CD4-positive, alpha-beta T cell treated with Interleukin-17A for 4 hours (primary cell): ENCODE results near the gene TMEM205.
"Not testable (repeated sequence)": the region's sequence is repeated elsewhere in the genome, so short reads cannot be mapped to it uniquely, and the experiment has no call there.

ENCODE experiments used
- DNase-seq: peaks from one replicate; pipeline ENCODE4 v3.0.0-alpha.2; 2020; ENCODE audit warnings: mixed read lengths

TMEM205 gene

DNA sequence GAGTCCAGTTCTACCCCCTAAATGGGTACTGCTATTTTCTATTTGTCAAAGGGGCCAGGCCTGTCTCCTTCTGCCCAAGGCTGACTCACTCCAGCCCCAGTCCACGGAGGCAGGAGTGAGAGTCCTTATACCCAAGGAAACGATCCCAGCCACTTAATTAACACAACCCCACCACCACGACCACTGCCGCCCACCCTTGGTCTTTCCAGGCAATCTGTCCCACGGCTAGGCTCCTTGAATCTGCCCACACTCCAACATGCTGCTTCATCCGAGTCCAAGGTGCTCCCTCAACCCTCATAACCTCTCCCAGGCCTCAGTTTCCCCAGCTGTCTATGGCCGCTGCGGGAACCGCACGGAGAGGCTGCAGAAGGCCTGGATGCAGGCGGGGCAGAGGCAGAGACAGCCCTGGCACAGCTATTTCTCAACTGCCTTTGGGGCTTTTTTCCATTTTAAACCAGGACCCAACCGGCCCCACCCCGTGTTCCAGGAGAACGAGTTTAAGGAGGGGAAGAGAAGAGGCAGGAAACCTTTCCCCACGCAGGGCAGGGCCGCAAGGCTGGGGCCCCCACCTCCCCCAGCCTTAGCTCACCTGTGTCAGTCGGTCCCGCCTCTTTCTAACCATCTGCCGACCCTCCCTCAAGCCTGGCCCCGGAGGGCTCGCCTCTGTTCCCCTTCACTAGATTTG, 7.4 kb downstream of the TMEM205 start:
- no peak for DNase-seq

DNA sequence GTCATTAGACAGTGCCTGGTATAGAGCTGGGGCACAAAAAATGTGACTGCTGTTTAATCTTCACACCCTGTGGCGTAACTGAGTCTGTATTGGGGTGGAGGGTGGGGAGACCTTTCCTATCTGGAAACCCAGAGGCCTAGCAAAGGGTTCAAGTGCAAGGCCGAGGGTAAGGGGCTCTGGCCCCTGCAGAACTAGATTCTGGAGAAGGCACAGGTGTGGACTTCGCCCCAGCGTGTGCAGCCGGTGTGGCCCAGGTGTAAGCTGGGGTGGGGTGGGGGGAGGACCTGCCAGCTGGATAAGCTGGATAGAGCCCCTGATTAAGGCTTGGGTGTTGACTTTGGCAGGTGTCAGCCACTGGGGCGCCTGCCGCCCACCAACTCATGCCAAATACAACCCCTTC, 7.9 kb downstream of the TMEM205 start:
- no peak for DNase-seq

DNA sequence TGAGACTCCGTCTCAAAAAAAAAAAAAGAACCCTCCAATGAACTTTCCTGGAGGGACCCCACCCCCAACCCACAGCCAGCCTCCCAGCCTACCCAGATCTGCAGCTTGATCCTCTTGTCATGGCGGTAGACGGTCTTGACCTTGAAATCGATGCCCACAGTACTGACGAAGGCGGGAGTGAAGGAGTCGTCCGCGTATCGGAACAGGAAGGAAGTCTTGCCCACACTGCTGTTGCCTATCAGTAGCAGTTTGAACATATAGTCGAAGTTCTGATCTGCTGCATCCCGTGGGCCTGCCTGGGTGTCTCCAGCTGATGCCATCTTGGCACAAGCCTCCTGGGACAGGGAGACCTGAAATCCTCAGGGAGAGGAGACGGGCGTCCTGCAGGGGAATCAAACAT, 9.0 kb downstream of the TMEM205 start:
- DNase-seq, result peak; percentile 19

DNA sequence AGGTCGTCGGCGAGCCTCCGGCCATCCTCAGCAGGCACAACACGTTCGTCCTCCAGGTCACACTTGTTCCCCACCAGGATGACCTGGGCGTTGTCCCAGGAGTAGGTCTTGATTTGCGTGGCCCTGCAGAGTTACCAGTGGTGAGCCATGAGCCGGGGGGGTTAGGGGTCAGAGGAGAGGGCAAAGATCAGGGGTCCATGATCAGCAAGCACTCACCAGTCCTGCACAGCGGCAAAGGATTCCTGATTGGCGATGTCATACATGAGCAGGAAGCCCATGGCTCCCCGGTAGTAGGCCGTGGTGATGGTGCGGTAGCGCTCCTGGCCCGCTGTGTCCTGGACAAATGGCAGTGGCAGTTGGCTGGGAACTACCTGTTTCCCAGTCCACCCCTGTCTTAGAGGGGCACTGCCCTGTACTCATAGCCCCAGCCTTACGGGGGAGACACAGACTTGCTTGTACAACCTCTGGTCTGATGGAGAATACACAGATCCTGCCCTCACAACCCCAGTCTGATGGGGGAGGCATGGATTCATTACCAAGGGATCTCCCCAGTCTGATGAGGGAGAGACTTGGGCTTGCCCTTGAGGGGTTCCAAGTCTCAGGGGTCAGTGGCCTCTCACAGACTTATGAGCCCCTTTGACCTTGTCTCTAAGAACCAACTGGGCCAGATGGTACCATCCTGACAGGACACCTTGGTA, 10.5 kb downstream of the TMEM205 start:
- no peak for DNase-seq

DNA sequence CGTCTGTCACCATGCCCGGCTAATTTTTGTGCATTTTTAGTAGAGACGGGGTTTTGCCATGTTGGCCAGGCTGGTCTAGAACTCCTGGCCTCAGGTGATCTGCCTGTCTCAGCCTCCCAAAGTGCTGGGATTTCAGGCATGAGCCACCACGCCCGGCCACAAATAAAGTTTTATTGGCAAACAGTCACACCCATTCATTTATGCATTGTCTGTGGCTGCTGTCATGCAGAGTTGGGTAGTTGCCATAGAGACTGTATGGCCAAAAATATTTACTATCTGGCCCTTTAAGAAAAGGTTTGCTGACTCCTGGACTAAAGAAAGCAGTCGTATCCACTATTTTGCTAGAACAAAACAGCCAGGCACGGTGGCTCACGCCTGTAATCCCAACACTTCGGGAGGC, 12.2 kb downstream of the TMEM205 start:
- DNase-seq, result not testable (repeated sequence)

DNA sequence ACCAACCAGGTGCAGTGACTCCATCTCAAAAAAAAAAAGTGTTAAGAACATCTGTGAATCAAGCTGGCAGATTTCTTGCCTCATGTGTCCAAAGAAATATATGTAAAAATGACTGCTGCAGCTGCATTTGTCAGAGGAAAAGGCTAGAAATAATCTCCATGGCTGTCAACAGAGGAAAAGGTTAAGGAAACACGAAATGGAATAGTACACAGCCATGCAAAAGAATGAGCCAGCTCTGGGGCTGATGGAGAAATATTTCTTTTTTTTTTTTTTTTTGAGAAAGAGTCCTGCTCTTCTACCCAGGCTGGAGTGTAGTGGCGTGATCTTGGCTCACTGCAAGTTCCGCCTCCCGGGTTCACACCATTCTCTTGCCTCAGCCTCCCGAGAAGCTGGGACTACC, 13.2 kb downstream of the TMEM205 start:
- no peak for DNase-seq

DNA sequence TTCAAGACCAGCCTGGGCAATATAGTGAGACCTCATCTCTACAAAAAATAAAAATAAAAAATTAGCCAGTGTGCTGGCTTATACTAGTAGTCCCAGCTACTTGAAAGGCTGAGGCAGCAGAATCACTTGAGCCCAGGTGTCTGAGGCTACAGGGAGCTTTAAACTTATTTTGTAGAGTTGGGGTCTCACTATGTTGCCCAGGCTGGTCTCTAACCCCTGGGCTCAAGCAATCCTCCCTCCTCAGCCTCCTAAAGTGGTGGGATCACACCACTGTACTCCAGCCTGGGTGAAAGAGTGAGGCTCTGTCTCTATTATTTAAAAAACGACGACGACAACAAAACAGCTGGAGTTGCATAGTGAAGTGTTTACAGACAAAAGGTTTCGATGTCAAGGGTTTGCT, 14.6 kb downstream of the TMEM205 start:
- DNase-seq, result no peak

DNA sequence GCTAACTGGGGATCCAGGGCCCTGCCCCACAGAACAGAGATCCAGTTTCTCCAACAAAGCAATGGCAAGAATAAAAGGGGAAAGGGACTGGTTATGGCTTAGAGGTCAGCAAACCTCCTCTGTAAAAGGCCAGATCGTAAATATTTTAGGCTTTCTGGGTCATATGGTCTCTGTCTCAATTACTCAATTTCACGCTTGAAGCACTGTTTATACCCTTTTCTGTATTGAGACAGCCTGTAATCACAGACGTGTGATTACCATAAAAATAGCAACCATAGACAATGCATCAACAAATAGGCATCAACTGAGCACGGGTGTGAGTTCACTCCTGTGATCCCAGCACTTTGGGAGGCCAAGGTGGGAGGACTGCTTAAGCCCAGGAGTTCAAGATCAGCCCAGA, 15.9 kb downstream of the TMEM205 start:
- DNase-seq, result no peak

DNA sequence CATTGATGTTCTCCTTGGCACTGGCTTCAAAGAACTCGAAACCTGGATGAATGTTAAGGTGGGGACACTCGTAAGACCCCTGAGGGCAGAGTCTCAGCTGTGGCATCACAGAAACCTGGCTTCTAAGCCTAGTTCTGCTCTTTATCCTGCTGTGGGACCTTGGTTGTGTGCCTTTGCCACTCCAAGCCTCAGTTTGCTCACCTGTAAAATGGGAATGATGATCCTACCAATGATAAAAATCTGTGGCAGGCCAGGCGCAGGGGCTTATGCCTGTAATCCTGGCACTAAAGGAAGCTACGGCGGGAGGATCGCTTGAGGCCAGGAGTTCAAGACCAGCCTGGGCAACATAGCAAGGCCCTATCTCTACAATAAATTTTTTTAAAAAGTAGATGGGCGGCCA, 20.5 kb downstream of the TMEM205 start:
- DNase-seq, result no peak

DNA sequence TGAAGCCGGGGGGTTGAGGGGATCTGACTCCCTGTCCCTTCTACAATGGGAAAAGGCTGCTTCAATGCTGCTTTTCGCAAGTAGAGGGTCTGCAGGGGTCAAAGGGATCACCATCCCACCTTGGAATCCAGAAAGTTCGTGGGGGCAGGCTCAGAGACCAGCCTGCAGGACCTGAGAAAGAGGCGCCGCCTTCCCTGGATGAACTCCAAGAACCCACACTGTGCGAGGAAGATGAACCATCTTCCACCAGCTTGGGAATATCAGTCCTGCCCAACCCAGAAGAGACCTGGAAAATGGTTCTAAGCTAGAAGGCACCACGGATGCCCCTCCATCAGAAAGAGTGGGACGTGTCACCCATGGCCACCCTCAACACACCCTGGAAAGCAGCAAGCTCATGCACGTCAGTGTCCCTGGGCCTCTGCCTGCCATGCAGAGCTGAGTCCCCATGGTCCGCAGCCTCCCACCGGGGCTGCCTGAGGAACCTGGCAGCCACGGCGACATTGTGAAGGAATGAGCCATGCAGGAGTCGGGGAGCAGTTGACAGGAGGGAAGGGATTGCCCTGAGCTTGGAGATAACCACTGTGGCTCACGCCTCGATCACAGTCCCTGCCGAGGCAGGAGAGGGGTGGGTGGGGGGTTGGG, 21.2 kb downstream of the TMEM205 start:
- no peak for DNase-seq

DNA sequence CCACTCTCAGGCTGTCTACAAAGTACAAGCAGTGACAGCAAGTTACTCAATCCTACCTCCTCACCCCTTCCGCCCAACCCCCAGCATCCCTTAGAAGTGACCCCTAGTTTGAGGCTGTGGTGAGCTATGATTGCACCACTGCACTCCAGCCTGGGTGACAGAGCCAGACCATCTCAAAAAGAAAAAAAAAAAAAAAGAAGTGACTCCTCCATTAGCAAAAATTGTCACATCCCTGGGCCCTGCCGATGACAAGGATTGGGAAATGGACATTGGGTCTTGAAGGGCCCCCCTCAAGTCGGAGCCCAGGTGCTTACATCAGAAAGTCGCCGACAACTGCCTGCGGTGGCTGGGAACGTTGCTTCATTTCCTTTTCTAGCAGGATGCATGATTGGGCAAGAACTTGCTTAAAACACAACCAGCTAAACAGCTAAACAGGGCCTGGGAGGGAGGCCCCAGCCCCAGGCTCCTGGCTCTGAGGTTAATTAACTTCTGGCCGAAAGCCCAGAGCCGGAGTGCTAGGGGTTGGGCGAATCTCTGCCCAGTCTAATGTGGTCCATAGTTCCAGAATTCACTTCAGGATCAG, 21.9 kb downstream of the TMEM205 start:
- DNase-seq, result peak; percentile 40

DNA sequence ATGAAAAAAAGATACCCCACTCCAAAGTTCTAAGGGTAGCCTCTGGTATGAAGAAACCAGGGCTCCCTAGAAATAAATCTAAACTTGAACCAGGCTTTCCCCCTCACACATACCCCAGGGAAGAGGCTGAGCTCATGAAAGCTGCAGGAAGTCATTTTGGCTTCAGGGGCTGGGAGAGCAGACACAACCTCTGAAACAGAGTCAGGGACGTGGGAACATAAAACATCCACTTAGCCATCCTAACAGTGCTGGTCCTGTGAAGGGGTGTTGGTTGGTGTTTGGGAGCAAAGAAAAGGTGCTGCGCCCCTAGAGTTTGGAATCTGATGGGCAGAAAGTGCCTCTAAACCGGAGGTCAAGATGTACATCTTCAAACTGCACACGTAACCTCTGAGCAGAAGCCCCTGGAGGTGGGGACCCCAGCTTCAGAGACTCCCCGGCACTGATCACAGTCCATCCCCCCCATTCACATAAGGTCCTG, 22.4 kb downstream of the TMEM205 start:
- DNase-seq, result no peak

DNA sequence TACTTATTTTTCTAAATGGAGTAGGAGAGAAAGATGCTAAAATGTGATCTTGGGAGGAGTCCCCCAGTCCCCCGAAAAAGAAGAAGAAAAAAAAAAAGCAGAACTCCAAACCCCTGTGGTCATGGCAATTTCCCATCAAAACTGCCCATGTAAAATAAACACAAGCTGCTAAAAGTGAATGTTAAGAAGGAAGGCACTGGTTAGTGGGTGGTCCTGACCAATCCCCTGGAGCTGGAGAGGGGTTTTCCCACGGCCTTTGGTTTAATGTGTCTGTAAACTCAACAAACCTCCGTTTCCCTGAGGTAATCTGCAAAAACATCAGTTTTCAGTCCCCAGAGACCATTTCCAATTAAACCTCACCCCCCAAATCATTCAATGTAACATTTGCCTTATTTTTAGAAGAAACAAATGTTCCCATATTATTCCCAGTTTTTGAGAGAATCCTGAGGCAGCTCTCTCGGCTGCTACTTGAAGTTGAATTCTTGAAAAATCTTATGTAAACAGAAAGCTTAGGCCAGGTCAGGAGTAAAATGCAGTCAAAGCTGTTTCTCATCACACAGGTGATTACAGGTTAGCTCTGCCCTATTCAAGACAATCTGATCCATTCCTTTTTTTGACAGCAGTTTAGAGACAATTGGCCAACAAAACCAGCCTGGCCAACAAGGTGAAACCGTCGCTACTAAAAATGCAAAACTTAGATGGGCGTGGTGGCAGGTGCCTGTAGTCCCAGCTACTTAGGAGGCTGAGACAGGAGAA, 23.6 kb downstream of the TMEM205 start:
- DNase-seq, result no peak

DNA sequence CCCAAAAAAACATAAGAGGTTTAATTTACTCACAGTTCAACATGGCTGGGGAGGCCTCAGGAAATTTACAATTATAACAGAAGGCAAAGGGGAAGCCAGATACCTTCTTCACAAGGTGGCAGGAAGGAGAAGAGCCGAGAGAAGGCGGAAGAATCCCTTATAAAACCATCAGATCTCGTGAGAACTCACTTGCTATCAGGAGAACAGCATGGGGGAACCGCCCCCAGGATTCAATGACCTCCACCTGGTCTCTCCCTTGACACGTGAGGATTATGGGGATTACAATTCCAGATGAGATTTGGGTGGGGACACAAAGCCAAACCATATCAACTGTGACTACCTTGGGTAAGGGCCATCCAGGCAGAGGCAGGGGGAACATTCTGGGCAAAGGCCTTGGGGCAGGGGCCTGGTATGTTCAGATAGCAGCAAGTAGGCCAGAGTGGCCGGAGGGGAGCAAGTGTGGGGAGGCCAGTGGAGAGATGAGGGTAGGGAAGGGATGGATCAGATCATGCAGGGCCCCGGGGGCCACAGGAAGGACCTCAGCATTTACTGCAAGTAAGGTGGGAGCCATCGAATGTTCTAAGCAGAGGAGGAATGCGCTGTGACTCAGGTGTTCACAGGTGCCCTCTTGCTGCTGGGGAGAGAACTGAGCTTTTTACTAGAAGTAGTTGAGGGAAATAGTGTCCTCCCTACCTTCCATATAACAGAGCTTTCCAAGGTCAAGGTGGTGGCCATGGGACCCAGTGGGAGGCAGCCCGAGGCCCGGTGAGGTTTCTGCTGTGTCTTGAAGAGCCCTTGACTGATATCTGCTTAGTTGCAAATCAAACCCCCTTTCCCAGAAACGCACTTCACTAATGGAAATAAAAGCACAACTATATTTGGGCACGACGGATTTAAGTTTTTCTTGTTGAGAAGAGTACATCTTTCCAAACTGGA, 24.6 kb downstream of the TMEM205 start:
- no peak for DNase-seq

DNA sequence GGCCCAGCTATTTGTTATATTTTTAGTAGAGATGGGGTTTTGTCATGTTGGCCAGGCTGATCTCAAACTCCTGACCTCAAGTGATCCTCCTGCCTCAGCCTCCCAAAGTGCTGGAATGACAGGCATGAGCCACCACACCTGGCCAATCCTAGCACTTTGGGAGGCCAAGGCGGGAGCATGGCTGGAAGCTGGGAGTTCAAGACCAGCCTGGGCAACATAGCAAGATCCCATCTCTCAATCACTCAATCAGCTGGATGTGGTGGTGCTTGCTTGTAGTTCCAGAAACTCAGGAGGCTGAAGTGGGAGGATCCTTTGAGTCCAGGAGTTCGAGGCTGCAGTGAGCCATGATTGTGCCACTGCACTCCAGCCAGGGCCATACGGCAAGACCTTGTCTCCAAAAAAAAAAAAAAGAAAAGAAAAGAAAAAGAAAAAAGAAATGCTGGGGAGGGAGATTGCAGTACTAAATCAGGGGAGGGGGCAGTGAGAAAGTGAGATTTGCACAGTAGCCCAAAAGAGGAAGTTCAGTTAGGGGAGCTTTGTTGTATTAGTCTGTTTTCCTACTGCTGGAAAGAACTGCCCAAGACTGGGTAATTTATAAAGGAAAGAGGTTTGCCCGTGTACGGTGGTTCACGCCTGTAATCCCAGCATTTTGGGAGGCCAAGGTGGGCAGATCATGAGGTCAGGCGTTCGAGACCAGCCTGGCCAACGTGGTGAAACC, 25.6 kb downstream of the TMEM205 start:
- DNase-seq, result not testable (repeated sequence)

DNA sequence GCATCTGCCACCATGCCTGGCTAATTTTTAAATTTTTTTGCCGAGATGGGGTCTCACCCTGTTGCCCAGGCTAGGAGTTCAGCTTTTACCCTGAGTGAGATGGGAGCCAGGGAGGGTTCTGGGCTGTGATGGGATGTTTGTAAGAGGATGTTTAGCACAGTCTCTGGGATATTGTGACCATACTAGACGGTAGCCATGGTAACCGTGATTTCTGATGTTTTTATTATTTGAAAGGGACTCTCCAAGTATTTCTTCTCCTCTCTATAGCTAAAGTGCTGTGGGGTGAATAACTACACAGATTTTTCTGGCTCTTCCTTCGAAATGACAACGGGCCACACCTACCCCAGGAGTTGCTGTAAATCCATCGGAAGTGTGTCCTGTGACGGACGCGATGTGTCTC, 39.7 kb downstream of the TMEM205 start:
- no peak for DNase-seq

DNA sequence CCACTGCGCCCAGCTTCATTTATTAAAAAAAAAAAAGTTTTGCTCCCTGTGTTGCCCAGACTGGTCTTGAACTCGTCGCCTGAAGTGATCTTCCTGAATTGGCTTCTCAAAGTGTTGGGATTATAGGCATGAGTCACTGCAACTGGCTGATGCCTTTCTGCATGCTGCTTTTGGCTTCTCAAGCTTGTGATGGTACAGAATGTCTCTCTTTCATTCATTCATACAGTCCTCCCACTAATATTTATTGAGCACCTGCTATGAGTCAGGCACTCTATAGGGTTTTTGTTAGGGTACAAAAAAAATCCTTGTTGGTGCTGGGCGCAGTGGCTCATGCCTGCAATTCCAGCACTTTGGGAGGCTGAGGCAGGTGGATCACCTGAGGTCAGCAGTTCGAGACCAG, 41.1 kb downstream of the TMEM205 start:
- DNase-seq, result no peak

DNA sequence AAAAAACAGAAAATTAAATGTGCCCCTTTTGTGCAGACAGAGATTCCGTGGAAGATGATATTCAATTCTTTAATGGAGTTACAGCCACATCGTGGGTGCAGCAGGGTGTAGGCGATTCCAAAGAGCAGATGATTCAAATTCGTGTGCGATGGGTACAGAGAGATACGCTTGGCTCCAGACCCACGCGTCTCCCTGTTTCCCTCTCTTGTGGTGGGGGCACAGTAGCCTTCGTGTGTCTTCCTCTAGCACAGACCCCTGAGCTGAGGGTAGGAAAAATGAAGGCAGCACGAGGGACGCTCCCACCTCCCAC, 45.3 kb downstream of the TMEM205 start:
- no peak for DNase-seq

DNA sequence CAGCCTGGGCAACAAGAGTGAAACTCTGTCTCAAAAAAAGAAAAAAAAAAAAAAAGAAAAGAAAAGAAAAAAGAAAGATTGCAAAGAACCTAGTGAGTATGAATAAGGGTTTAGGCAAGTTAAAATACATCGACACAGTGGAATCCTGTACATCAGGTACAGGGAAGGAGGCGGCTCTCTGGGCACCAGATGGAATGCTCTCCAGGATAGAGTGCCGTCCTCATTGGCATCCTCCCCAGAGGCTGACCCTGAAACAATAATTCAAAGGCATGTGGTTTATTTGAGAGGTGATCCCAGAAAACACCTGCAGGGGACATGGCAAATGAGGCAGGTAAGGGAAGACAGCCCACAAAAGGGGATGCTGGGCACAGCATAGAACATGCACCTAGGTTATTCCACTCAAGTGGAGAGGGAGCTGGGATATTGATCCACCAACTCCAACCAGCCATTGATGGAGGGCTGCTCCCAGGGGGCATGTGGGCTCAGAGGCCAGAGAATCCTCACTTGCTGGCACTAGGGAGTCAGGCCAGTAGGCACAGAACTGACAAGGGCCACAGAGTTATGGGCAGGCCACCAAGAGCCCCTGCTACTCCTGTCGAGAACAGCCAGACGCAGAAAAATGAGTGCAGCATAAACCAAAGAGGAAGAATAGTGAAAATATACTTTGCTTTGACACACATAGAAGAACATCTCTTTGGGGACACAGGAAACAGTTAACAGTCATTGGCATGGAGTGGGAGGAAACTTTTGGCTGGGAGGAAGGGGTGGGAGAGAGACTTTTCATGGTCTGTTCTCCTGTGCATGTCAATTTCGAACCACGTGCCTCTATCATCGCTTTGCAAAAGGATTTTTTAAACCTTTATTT, 45.9 kb downstream of the TMEM205 start:
- no peak for DNase-seq

DNA sequence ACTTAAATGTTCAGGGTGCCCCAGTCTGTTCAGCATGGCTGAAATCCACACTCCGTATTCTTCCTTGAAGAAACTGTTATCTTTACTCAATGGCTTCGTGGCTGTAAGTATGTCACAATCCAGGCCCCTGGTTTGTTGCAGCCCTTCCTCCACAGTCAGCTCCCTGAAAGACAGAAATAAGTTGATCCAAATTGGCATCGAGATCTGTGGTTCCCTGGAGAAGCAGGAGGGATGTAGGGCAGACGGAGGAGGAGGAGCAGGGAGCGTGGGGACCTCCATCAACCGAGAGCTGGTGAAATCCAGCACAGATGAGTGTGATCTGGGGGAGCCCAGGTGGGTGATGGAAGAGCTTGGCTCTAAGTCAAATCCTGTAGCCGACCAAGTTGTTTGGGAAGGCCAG, 49.8 kb downstream of the TMEM205 start:
- no peak for DNase-seq
